NK-92 (cell line): Measurements from ENCODE around the gene BIN2.
"Not testable (repeated sequence)": the region's sequence is repeated elsewhere in the genome, so short reads cannot be mapped to it uniquely, and the experiment has no call there.

Source experiments
- DNase-seq: peaks from one replicate; lab custom pipeline; 2025; ENCODE audit not compliant: unreplicated experiment; lab: John Stamatoyannopoulos, UW

BIN2 gene

DNA sequence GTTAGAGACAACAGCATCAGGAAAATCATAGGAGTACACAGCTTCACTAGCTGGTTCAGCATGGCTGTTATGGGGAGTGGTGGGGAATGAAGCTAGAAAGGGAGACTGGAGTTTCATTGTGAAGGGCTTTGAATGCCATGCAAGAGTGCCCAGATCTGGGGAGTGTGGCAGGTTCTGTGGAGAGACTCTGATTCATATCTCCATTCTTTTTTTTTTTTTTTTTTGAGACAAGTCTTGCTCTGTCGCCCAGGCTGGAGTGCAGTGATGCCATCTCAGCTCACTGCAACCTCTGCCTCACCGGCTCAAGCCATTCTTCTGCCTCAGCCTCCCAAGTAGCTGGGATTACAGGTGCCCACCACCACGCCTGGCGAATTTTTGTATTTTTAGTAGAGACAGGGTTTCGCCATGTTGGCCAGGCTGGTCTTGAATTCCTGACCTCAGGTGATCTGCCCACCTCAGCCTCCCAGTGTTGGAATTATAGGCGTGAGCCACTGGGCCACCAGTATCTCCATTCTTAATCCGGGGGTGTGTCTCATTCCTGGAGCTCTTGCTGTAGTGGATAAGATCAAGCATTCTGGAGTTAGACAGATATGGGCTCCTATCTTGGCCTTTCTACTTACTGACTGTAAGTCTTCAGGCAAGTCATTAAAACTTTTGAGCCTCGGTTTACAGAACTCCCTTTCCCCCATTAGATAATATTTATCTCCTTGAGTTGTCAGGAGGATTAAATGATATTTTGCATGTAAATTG lies 5.7 kb downstream of the BIN2 start:
- not testable (repeated sequence) for DNase-seq

GRCh38 chr12:51311389-51311788 lies 12.6 kb downstream of the BIN2 start:
- no peak for DNase-seq

DNA sequence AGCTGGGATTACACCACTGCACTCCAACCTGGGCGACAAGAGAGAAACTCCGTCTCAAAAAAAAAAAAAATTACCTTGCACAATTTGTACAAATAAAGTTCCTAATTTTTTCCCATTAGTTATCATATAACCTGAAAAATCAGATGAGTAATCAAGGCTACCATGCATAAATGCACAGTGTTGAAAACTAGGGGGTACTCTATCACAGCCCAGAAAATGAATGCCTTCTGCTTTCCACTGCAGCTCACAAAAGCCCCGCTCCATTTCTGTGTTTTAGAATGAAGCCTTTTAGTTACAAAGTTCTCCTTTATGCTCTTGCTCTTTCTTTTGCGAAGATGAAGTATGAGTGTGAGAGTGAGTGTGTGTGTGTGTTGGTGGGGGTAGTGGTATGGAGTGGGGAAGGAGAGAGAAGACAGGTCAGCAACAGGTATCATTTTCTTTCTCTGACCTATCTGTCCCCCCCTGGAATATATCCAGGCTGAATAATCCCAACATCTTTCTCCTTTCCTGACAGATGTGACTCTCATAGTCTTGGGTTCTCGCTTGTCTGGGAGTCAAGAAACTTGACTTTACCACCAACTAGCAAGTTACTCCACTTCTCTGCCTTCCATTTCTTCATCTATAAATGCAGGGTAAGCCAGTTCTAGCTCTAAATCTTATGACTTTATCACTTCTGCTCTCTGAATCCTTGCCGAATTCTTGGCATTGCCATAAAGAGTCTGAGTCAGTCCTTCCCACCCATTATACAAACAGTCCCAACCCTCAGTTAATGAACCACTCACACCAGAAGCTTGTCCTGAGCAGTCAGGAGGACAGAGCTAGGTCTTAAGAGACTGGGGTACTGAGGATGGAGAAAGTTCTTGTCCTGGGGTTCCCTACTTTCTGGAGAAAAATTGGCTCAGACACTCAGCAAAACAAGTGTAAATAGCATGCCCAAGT lies 16.1 kb downstream of the BIN2 start:
- no peak for DNase-seq

- no peak for DNase-seq
Measured at GRCh38 chr12:51306507-51306906, 17.5 kb downstream of the BIN2 start.

DNA sequence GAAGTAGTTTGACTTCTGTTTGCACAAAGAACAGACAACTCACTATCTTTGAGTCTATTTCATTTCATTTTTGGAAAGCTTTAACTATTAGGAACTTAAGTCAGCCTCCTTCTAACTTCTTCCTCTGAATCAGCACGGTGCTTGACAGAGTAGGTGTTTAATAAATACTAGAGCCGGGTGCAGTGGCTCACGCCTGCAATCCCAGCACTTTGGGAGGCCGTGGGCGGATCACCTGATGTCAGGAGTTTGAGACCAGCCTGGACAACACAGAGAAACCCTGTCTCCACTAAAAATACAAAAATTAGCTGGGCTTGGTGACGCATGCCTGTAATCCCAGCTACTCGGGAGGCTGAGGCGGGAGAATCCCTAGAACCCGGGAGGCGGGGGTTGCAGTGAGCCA lies 23.2 kb downstream of the BIN2 start:
- DNase-seq = not testable (repeated sequence)

- DNase-seq = no peak
Measured at GRCh38 chr12:51295651-51296050, 28.3 kb downstream of the BIN2 start.

DNA sequence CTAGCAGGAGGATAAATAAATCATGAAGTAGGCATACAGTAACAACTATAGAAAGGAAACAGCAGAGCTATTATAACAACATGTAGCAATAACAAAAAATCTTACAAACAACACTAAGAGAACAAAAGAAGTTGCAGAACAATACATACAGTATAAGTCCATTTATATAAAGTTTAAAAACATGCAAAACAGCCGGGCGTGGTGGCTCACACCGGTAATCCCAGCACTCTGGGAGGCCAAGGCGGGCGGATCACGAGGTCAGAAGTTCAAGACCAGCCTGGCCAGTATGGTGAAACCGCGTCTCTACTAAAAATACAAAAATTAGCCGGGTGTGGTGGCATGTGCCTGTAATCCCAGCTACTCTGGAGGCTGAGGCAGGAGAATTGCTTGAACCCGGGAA lies 29.9 kb downstream of the BIN2 start:
- DNase-seq = not testable (repeated sequence)

- DNase-seq = no peak
Measured at GRCh38 chr12:51293696-51294095, 30.3 kb downstream of the BIN2 start.

DNA sequence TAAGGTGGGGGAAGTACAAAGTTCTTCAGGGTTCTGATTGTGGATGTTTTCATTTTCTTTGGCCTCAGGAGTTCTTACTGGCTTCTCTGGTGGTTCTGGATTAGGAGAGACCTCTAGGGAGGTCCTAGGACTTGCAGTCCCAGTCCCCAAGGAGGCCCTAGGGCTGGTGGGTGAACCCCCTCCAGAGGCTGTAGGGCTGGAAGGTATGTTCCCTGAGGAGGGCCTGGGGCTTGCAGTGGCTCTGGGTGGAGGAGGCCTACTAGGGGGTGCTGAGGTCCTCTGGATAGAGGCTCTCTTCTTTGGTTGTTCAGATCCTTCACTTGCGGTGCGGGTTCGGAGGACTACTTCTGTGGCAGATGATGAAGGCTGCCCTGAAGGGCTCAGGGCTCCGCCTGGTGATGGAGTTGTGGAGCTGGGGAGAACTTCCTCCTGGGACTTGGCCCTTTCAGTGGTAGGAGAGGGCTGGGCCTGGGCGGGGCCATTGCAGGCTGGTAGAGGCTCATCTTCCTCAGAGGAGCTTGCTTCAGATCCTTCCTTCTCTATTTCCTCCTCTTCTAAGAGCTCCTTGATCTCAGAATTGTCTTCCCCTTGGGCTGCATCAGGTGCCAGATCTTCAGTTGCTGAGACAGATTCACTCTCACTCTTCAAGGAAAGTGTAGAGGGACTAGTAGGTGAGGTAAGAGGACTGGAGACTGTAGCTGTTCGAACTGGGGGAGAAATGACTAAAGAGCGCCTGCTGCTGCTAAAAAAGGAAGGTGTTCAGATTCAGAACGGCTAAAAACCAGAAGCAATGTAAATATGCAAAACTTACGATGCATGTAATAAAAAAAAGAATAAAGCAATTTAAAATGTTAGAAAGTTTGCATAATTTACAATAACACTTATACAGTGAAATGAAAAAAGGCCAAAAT lies 32.1 kb downstream of the BIN2 start:
- not testable (repeated sequence) for DNase-seq

DNA sequence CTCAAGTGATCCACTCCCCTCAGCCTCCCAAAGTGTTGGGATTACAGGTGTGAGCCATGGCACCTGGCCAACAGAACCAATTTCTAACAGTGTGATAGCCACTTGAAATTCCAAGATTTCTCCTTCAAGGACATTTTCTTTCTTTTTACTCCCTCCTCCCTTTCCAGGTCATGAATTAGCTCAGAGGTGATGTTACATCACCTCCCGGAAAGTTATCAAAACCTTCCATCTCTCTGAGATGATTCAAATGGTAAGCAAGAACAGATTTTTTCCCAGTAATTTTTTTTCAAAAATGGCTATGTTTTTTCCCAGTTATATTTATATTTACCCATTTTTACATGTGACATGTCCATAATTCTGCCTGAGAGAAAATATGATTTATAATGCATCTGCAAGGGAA lies 38.1 kb downstream of the BIN2 start:
- no peak for DNase-seq

DNA sequence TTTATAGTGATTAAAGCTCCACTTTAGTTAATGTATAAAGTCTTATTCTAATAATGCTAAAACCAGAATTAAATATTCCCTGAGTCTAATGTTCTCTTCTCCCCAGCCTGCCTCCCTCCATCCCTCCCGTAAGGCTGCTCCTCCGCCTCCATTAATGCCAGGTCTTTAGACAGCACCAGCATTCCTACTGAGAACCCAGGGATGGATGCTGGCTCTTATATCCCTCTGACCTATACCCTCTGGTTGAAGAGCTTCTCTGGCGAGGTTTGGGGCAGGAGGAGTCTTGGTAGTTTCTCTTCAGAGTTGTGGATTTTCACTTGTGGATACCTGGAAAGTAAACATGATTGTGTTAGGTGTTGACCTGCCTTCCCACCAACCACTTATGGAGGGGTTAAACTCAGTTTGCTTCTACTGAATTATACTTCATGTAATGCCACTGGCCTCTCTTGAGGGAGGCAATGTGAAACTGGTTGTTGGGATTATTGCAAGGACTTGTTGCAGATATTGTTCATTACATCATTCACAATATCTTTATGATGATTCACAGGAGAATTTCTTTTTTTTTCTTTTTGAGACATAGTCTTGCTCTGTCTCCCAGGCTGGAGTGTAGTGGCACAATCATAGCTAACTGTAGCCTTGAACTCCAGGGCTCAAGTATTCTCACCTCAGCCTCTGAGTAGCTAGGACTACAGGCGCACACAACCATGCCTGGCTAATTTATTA lies 42.6 kb downstream of the BIN2 start:
- no peak for DNase-seq

DNA sequence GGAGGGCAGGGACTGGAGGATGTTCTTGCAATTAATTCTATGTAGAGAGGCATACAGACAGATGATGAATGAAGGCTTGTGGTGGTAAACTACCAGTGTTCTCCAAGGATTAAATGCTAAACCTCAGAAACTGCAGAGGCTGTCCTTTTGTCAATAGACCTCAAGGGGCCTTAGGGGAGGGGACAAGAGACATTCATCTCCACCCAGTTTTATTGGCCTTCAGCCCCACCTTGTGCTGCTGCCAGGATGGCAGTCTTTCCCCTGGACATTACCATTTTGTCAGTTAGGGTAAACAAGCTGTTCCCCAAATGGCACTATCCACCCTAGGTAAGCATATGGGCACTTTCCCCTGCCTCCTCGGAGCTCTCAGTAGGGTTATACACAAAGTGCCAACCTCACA lies 48.9 kb downstream of the BIN2 start:
- no peak for DNase-seq

DNA sequence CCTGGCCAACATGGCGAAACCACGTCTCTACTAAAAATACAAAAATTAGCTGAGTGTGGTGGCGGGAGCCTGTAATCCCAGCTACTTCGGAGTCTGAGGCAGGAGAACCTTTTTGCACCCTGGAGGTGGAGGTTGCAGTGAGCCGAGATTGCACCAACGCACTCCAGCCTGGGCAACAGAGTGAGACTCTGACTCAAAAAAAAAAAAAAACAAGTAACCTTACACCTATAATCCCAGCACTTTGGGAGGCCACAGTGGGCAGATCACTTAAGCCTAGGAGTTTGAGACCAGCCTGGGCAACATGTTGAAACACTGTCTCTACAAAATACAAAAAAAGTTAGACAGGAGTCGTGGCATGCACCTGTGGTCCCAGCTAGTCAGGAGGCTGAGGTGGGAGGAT lies 51.2 kb downstream of the BIN2 start:
- not testable (repeated sequence) for DNase-seq

DNA sequence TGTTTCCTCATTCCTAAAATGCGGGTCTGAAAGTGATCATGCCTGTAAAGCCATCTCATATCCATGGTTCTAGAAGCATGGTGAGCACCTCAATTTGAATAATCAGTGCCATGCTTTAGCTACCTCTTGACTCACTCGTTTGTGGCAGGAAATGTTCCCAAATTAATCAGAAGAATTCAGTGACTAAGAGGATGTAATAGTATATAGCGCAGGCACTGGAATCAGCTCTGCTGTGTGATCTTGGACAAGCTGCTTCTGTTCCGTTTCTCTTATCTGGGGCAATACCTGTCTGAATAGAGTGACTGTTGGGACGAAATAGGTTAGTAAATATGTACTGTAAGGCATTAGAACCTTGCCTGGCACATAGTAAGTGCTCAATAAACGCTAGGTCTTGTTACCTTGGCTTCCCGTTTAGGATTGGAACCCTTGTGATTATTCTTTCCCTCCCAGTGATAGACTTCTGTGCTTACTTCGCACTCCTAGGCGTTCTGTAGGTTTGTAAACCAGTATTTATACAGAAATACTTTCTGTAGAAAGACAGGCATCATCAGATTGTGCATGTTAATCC lies 52.9 kb downstream of the BIN2 start:
- no peak for DNase-seq

GRCh38 chr12:51270067-51270950 lies 53.7 kb downstream of the BIN2 start, which contains the start of gene SMAGP:
TSS of gene SMAGP (minus strand) at chr12:51270415. CDS start at chr12:51269278, 1,137 bp downstream.
- no peak for DNase-seq

DNA sequence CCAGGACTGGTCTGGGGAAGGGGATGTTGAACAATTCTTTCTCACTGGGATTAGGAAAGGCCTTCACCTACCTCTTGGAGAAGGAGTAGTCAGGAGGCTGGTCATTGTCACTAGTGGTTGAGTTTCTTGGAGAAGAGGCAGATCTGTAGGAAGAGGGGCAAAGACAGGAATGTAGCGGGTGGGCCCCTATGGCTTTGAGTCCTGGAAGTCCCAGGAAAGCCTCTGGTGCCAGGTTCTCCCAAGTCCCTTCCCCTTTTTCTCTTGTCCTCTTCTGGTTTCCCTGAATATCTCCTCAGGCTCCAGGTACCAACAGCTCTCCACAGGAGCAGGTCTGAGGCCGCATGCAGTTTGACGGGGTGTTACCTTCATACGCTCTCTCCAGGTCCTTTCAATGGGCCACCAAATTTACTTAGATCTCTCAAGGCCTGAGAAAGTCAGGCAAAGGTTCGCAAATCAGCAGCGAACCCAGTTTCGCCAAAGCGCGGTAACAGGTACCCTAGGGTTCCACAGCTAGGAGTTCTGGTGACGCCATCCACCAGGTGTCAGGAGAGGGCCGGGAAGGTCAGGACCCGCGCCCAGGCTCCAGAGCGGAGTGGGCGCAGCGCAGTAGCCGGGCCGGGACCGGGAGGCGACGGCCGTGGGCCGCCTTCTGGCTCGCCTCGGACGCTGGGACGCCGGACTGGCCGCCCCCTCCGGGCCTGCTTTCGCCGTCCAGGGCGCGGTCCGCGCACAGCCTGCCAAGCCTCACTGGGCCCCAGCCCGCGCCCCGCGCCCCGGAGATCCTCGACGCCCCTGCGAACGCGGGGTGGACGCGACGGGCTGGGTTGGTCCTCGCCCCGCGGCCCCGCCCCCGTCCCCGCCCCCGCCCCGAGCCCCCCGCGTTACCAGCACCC lies 54.6 kb downstream of the BIN2 start:
- DNase-seq = no peak

- no peak for DNase-seq
Measured at GRCh38 chr12:51265024-51265423, 59.0 kb downstream of the BIN2 start.

DNA sequence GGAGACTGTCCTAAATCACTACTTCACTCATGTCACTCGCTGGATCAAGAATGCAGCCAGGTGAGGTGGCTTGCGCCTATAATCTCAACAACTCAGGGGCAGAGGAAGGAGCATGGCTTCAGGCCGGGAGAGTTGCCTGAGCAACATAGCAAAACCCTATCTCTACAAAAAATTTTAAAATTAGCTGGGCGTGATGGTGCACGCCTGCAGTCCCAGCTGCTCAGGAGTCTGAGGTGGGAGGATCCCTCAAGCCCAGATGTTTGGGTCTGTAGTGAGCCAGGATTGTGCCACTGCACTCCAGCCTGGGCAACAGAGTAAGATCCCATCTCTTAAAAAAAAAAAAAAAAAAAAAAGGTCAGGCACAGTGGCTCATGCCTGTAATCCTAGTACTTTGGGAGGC lies 59.7 kb downstream of the BIN2 start:
- no peak for DNase-seq
